Liver (tissue), 9 donors: Measurements from ENCODE around the gene FGFR3. TPM values are rescaled to one million over a fixed set of nuclear protein-coding genes. Genes with fewer than 3 reads are reported as not detected.

Source experiments
- DNase-seq: peaks from one replicate; pipeline ENCODE4 v3.0.0-alpha.2; 2017; ENCODE audit warnings: low spot score
- H3K27ac ChIP-seq, 2 donors: one replicate each; pipeline ENCODE4 v1.7.0; 2013; ENCODE audit warnings: inconsistent platforms in 2 of 2, low read length in 2 of 2, control low read depth in 1 of 2, low read depth in 1 of 2, mild to moderate bottlenecking in 1 of 2
- H3K27me3 ChIP-seq, 4 donors: one replicate each; pipeline versions ENCODE4 v1.6.1 to v1.7.0; 2013; ENCODE audit warnings: low read length in 3 of 4, inconsistent platforms in 1 of 4, mild to moderate bottlenecking in 1 of 4, moderate library complexity in 1 of 4; ENCODE audit not compliant: control insufficient read depth in 4 of 4, insufficient read depth in 4 of 4
- H3K36me3 ChIP-seq, 4 donors: one replicate each; pipeline versions ENCODE4 v1.6.1 to v1.7.0; 2013; ENCODE audit warnings: low read length in 3 of 4, mild to moderate bottlenecking in 3 of 4, low read depth in 1 of 4, moderate library complexity in 1 of 4; ENCODE audit not compliant: control insufficient read depth in 4 of 4, insufficient read depth in 3 of 4
- H3K4me1 ChIP-seq, 4 donors: one replicate each; pipeline versions ENCODE4 v1.6.1 to v1.7.0; 2013; ENCODE audit warnings: low read length in 3 of 4, mild to moderate bottlenecking in 3 of 4, moderate library complexity in 1 of 4; ENCODE audit not compliant: control insufficient read depth in 4 of 4, insufficient read depth in 4 of 4
- H3K4me3 ChIP-seq, 3 donors: one replicate each; pipeline versions ENCODE4 v1.6.1 to v1.7.0; 2013; ENCODE audit warnings: low read length in 3 of 3, control low read depth in 1 of 3, low read depth in 1 of 3, mild to moderate bottlenecking in 1 of 3
- H3K9ac ChIP-seq, 2 donors: one replicate each; pipeline ENCODE4 v1.7.0; 2013; ENCODE audit warnings: low read length in 2 of 2, mild to moderate bottlenecking in 2 of 2, moderate library complexity in 2 of 2, control low read depth in 1 of 2, low read depth in 1 of 2
- H3K9me3 ChIP-seq, 4 donors: one replicate each; pipeline versions ENCODE4 v1.6.1 to v1.7.0; 2013; ENCODE audit warnings: low read length in 3 of 4; ENCODE audit not compliant: control insufficient read depth in 4 of 4
- EGR1 ChIP-seq, 2 donors: IDR thresholded peaks; 2 replicates each; pipeline ENCODE4 v1.6.1; 2016 to 2018; ENCODE audit warnings: antibody characterized with exemption in 2 of 2, low read depth in 2 of 2
- FOXA1 ChIP-seq: IDR thresholded peaks from 2 replicates; pipeline ENCODE4 v1.6.1; 2016; ENCODE audit warnings: antibody characterized with exemption
- FOXA2 ChIP-seq: IDR thresholded peaks from 2 replicates; pipeline ENCODE4 v1.6.1; 2016; ENCODE audit warnings: antibody characterized with exemption
- GABPA ChIP-seq, 2 donors: IDR thresholded peaks in 1 of 2; conservative IDR thresholded peaks in 1 of 2; 2 replicates each; pipeline ENCODE4 v1.6.1; 2016; ENCODE audit warnings: antibody characterized with exemption in 2 of 2, mild to moderate bottlenecking in 1 of 2, moderate library complexity in 1 of 2
- HNF4A ChIP-seq, 2 donors: conservative IDR thresholded peaks; 2 replicates each; pipeline ENCODE4 v1.6.1; 2016; ENCODE audit warnings: antibody characterized with exemption in 2 of 2, mild to moderate bottlenecking in 2 of 2
- HNF4G ChIP-seq: IDR thresholded peaks from 2 replicates; pipeline ENCODE4 v1.6.1; 2016; ENCODE audit warnings: antibody characterized with exemption
- JUND ChIP-seq, 2 donors: IDR thresholded peaks; 2 replicates each; pipeline ENCODE4 v1.6.1; 2016; ENCODE audit warnings: antibody characterized with exemption in 2 of 2
- MAX ChIP-seq: IDR thresholded peaks from 2 replicates; pipeline ENCODE4 v1.6.1; 2016; ENCODE audit warnings: antibody characterized with exemption
- NR2F2 ChIP-seq: IDR thresholded peaks from 2 replicates; pipeline ENCODE4 v1.6.1; 2016; ENCODE audit warnings: antibody characterized with exemption
- RAD21 ChIP-seq, 2 donors: IDR thresholded peaks; 2 replicates each; pipeline ENCODE4 v1.6.1; 2016; ENCODE audit warnings: antibody characterized with exemption in 2 of 2, mild to moderate bottlenecking in 2 of 2
- REST ChIP-seq: IDR thresholded peaks from 2 replicates; pipeline ENCODE4 v1.6.1; 2016; ENCODE audit warnings: antibody characterized with exemption, mild to moderate bottlenecking
- RXRA ChIP-seq, 2 donors: IDR thresholded peaks; 2 replicates each; pipeline ENCODE4 v1.6.1; 2017 to 2018; ENCODE audit warnings: antibody characterized with exemption in 2 of 2, mild to moderate bottlenecking in 1 of 2
- SP1 ChIP-seq: IDR thresholded peaks from 2 replicates; pipeline ENCODE4 v1.6.1; 2018; ENCODE audit warnings: antibody characterized with exemption, mild to moderate bottlenecking
- TAF1 ChIP-seq: conservative IDR thresholded peaks from 2 replicates; pipeline ENCODE4 v1.6.1; 2016; ENCODE audit warnings: antibody characterized with exemption, mild to moderate bottlenecking
- WGBS: extraction: QIAGEN DNeasy Blood & Tissue Kit; methylation state at CpG from one replicate; pipeline ENCODE4 v1.1.7; 2013; 5-methylcytosine and 5-hydroxymethylcytosine counted together
- polyA plus RNA-seq, 2 donors: library from polyadenylated mRNA; stranded (reverse) in 1 of 2; unstranded in 1 of 2; fragments of 200-250 nt in 1 of 2; fragments of >200 nt in 1 of 2; fragmentation: Nextera tagmentation in 1 of 2; extraction: Ambion mirVana in 1 of 2; gene quantifications; one replicate each; pipeline versions ENCODE4 v1.2.1 to v1.2.3, GENCODE V29; 2013 to 2015
- total RNA-seq, 2 donors: library from RNA; depleted of rRNA; stranded (reverse); fragments of >200 nt; gene quantifications; one replicate each; pipeline ENCODE4 v1.2.3, GENCODE V29; 2014
- TF ChIP-seq, protein P1 (sequence below): IDR thresholded peaks from 2 replicates; pipeline ENCODE4 v1.6.1; 2016; ENCODE audit warnings: antibody characterized with exemption
- TF ChIP-seq, protein P2 (sequence below): IDR thresholded peaks from 2 replicates; pipeline ENCODE4 v1.6.1; 2016; ENCODE audit warnings: antibody characterized with exemption
- donor health status: healthy.
- donor health status: healthy.
- donor health status: healthy.
- donor health status: healthy.
- donor health status: healthy.

FGFR3 gene
- total and polyA plus RNA-seq, 4 donors = 5.6 to 40.0 (median 29.1) TPM

- no peak for DNase-seq
- Histone ChIP-seq H3K36me3 (peaks cover 23 to 62% (median 38%) of the 10 kb centered on the region in 4 donors), H3K9me3 (no peaks in the 10 kb centered on the region), H3K27ac (no peak overlapping the region), H3K4me1 (no peaks in the 10 kb centered on the region), H3K27me3 (no peaks in the 10 kb centered on the region), H3K4me3 (no peak overlapping the region), H3K9ac (no peak overlapping the region)
- 88% methylated on average over 7 of the region's 7 CpGs for WGBS
- TF ChIP-seq RAD21 (IDR thresholded peaks at IDR 0.05) (no peak), EGR1 (IDR thresholded peaks at IDR 0.05; ENCODE audit: low read depth in 2 of 2) (no peak), JUND (IDR thresholded peaks at IDR 0.05) (no peak), TAF1 (no peak), REST (no peak), SP1 (no peak)
Observed at GRCh38 chr4:1839282-1839681, 46.2 kb downstream of the FGFR3 start.

DNA sequence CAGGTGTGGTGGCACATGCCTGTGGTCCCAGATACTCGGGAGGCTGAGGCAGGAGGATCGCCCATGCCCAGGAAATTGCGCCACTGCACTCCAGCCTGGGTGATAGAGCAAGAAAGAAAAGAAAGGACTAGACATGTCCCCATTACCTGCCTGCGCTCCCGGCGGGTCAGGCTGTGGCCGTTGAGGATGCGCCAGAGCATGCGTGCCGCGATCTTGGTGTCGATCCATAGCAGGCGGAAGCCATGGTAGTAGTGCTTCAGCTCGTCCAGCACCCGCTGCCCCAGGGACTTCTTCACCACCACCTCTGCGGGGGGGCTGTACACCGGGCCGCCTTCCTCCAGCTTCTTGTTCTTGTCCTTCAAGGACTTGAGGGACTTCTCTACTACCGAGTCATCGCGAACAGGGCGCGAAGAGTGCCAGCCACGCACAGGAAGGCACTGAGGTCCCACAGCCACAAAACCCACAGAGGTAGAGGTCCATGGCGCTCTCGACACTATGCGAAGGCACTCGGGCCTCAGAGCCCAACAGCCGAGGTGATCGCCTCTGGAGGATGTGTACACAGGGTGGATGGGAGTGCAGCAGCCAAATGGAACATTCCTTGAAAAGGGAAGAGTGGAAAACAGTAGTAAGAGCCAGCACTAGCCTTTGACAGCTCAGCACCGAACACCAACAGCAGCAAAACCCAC, 48.3 kb downstream of the FGFR3 start:
- Histone ChIP-seq H3K9me3 (no peaks in the 10 kb centered on the region), H3K36me3 (peaks cover 11 to 53% (median 27%) of the 10 kb centered on the region in 4 donors), H3K4me1 (no peaks in the 10 kb centered on the region), H3K4me3 (no peak overlapping the region), H3K27me3 (no peaks in the 10 kb centered on the region), H3K27ac (no peak overlapping the region), H3K9ac (no peak overlapping the region)
- DNase-seq = no peak
- TF ChIP-seq SP1 = no peak
- TF ChIP-seq, protein P1, sequence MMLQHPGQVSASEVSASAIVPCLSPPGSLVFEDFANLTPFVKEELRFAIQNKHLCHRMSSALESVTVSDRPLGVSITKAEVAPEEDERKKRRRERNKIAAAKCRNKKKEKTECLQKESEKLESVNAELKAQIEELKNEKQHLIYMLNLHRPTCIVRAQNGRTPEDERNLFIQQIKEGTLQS = no peak
- TF ChIP-seq HNF4G = no peak
- no peak for TF ChIP-seq FOXA1
- TF ChIP-seq FOXA2 = no peak
- TF ChIP-seq REST = no peak
- no peak for TF ChIP-seq JUND (IDR thresholded peaks at IDR 0.05)
- TF ChIP-seq EGR1 (IDR thresholded peaks at IDR 0.05; ENCODE audit: low read depth in 2 of 2) = no peak
- TF ChIP-seq, protein P2, sequence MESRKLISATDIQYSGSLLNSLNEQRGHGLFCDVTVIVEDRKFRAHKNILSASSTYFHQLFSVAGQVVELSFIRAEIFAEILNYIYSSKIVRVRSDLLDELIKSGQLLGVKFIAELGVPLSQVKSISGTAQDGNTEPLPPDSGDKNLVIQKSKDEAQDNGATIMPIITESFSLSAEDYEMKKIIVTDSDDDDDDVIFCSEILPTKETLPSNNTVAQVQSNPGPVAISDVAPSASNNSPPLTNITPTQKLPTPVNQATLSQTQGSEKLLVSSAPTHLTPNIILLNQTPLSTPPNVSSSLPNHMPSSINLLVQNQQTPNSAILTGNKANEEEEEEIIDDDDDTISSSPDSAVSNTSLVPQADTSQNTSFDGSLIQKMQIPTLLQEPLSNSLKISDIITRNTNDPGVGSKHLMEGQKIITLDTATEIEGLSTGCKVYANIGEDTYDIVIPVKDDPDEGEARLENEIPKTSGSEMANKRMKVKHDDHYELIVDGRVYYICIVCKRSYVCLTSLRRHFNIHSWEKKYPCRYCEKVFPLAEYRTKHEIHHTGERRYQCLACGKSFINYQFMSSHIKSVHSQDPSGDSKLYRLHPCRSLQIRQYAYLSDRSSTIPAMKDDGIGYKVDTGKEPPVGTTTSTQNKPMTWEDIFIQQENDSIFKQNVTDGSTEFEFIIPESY = no peak
- TF ChIP-seq GABPA (IDR thresholded peaks at IDR 0.05 in 1 of 2, conservative IDR thresholded peaks at IDR 0.05 in 1 of 2) = no peak
- TF ChIP-seq RAD21 (IDR thresholded peaks at IDR 0.05) = no peak
- no peak for TF ChIP-seq RXRA (IDR thresholded peaks at IDR 0.05)
- TF ChIP-seq MAX = no peak
- TF ChIP-seq HNF4A (conservative IDR thresholded peaks at IDR 0.05) = no peak
- no peak for TF ChIP-seq NR2F2
- WGBS = 94% methylated on average over 31 of the region's 31 CpGs
